PFSK-1 (cell line): ENCODE measurements around the gene NXPH1.

Experiments
- POLR2AphosphoS5 ChIP-seq: IDR thresholded peaks from 2 replicates; pipeline ENCODE4 v1.6.1; 2012; ENCODE audit warnings: low read depth, mild to moderate bottlenecking, control low read depth, low read length, moderate library complexity
- SIN3A ChIP-seq: IDR thresholded peaks from 2 replicates; pipeline ENCODE4 v1.6.1; 2012; ENCODE audit warnings: mild to moderate bottlenecking, low read length, moderate library complexity, borderline replicate concordance; ENCODE audit not compliant: insufficient read depth
- TAF1 ChIP-seq: IDR thresholded peaks from 2 replicates; pipeline ENCODE4 v1.6.1; 2012; ENCODE audit warnings: low read length, control low read depth, borderline replicate concordance; ENCODE audit not compliant: insufficient read depth
- TF ChIP-seq, protein P1 (sequence below), 2 experiments: IDR thresholded peaks; 2 replicates each; pipeline versions ENCODE4 v1.6.1 to v1.8.0; 2011 to 2012; ENCODE audit warnings: low read depth in 2 of 2, low read length in 2 of 2, control low read depth in 1 of 2, inconsistent platforms in 1 of 2, mild to moderate bottlenecking in 1 of 2, moderate library complexity in 1 of 2; ENCODE audit not compliant: insufficient read depth in 1 of 2

- TF ChIP-seq POLR2AphosphoS5 = no peak
- TF ChIP-seq SIN3A = no peak
- no peak for TF ChIP-seq TAF1
- TF ChIP-seq, protein P1, sequence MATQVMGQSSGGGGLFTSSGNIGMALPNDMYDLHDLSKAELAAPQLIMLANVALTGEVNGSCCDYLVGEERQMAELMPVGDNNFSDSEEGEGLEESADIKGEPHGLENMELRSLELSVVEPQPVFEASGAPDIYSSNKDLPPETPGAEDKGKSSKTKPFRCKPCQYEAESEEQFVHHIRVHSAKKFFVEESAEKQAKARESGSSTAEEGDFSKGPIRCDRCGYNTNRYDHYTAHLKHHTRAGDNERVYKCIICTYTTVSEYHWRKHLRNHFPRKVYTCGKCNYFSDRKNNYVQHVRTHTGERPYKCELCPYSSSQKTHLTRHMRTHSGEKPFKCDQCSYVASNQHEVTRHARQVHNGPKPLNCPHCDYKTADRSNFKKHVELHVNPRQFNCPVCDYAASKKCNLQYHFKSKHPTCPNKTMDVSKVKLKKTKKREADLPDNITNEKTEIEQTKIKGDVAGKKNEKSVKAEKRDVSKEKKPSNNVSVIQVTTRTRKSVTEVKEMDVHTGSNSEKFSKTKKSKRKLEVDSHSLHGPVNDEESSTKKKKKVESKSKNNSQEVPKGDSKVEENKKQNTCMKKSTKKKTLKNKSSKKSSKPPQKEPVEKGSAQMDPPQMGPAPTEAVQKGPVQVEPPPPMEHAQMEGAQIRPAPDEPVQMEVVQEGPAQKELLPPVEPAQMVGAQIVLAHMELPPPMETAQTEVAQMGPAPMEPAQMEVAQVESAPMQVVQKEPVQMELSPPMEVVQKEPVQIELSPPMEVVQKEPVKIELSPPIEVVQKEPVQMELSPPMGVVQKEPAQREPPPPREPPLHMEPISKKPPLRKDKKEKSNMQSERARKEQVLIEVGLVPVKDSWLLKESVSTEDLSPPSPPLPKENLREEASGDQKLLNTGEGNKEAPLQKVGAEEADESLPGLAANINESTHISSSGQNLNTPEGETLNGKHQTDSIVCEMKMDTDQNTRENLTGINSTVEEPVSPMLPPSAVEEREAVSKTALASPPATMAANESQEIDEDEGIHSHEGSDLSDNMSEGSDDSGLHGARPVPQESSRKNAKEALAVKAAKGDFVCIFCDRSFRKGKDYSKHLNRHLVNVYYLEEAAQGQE (IDR thresholded peaks at IDR 0.05; ENCODE audit: insufficient read depth in 1 of 2, low read depth in 2 of 2, low read length in 2 of 2) = no peak
These were observed 58.4 kb downstream of the NXPH1 start for GRCh38 chr7:8491544-8492489.
